OCI-LY7 (cell line): Measurements from ENCODE around the gene TMEM243.

Source experiments
- EZH2phosphoT487 ChIP-seq: fragments of 200-600 bp; sonication (generic); IDR thresholded peaks from 2 replicates; pipeline ENCODE4 v1.6.1; 2018; ENCODE audit warnings: low read depth, borderline replicate concordance, mild to moderate bottlenecking, mixed run types, antibody characterized with exemption, low read length, moderate library complexity, mixed read lengths
- TF ChIP-seq, protein P1 (sequence below): fragments of 200-600 bp; sonication (generic); conservative IDR thresholded peaks from 2 replicates; pipeline ENCODE4 v1.5.1; 2014; ENCODE audit warnings: mild to moderate bottlenecking, antibody characterized with exemption, low read length, moderate library complexity, mixed read lengths

- TF ChIP-seq, protein P1, sequence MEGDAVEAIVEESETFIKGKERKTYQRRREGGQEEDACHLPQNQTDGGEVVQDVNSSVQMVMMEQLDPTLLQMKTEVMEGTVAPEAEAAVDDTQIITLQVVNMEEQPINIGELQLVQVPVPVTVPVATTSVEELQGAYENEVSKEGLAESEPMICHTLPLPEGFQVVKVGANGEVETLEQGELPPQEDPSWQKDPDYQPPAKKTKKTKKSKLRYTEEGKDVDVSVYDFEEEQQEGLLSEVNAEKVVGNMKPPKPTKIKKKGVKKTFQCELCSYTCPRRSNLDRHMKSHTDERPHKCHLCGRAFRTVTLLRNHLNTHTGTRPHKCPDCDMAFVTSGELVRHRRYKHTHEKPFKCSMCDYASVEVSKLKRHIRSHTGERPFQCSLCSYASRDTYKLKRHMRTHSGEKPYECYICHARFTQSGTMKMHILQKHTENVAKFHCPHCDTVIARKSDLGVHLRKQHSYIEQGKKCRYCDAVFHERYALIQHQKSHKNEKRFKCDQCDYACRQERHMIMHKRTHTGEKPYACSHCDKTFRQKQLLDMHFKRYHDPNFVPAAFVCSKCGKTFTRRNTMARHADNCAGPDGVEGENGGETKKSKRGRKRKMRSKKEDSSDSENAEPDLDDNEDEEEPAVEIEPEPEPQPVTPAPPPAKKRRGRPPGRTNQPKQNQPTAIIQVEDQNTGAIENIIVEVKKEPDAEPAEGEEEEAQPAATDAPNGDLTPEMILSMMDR: no peak
- no peak for TF ChIP-seq EZH2phosphoT487
These were observed 15.4 kb upstream of the TMEM243 start for GRCh38 chr7:87234949-87235348.
